Eye (tissue), 1 donor: ENCODE results near the gene TUBA3D.
"Not testable (repeated sequence)": the region's sequence is repeated elsewhere in the genome, so short reads cannot be mapped to it uniquely, and the experiment has no call there.

Source experiments
- DNase-seq: peaks from one replicate; pipeline ENCODE4 v3.0.0-alpha.2; 2015

TUBA3D gene

GRCh38 chr2:131475831-131476230 lies at the start of gene TUBA3D:
TSS of gene TUBA3D (plus strand) at chr2:131476119. CDS start at chr2:131476200, 81 bp downstream.
- DNase-seq = no peak

GRCh38 chr2:131426727-131427126 lies 49.2 kb upstream of the TUBA3D start:
- no peak for DNase-seq

GRCh38 chr2:131431336-131431735 lies 44.6 kb upstream of the TUBA3D start:
- DNase-seq = no peak

- DNase-seq = not testable (repeated sequence)
These were observed 35.0 kb upstream of the TUBA3D start for GRCh38 chr2:131440742-131441468.

GRCh38 chr2:131444736-131445514 lies 31.0 kb upstream of the TUBA3D start:
- not testable (repeated sequence) for DNase-seq

- DNase-seq = not testable (repeated sequence)
These were observed 30.5 kb upstream of the TUBA3D start for GRCh38 chr2:131445515-131445797.

GRCh38 chr2:131445896-131446295 lies 30.0 kb upstream of the TUBA3D start:
- no peak for DNase-seq

GRCh38 chr2:131447981-131448380 lies 27.9 kb upstream of the TUBA3D start:
- not testable (repeated sequence) for DNase-seq

GRCh38 chr2:131451265-131451949 lies 24.5 kb upstream of the TUBA3D start:
- not testable (repeated sequence) for DNase-seq

- not testable (repeated sequence) for DNase-seq
These were observed 21.0 kb upstream of the TUBA3D start for GRCh38 chr2:131454914-131455313.

GRCh38 chr2:131467722-131468121 lies 8.2 kb upstream of the TUBA3D start:
- DNase-seq = not testable (repeated sequence)

GRCh38 chr2:131470944-131471343 lies 5.0 kb upstream of the TUBA3D start:
- not testable (repeated sequence) for DNase-seq

- DNase-seq = not testable (repeated sequence)
These were observed 4.3 kb upstream of the TUBA3D start for GRCh38 chr2:131471624-131472023.

GRCh38 chr2:131473266-131473665 lies 2.7 kb upstream of the TUBA3D start:
- not testable (repeated sequence) for DNase-seq

GRCh38 chr2:131476363-131476762 lies 444 bp downstream of the TUBA3D start:
- not testable (repeated sequence) for DNase-seq

- not testable (repeated sequence) for DNase-seq
These were observed 1.3 kb downstream of the TUBA3D start for GRCh38 chr2:131477227-131477626.

- DNase-seq = not testable (repeated sequence)
These were observed 2.3 kb downstream of the TUBA3D start for GRCh38 chr2:131478074-131478849.

- DNase-seq = not testable (repeated sequence)
These were observed 3.0 kb downstream of the TUBA3D start for GRCh38 chr2:131478850-131479461.

- not testable (repeated sequence) for DNase-seq
These were observed 4.4 kb downstream of the TUBA3D start for GRCh38 chr2:131480351-131480750.

- not testable (repeated sequence) for DNase-seq
These were observed 6.7 kb downstream of the TUBA3D start for GRCh38 chr2:131482506-131483155.

- not testable (repeated sequence) for DNase-seq
These were observed 8.3 kb downstream of the TUBA3D start for GRCh38 chr2:131483981-131484820.
